Endothelial cell of umbilical vein (primary cell): ENCODE results near the gene WDR36. TPM values are rescaled to one million over a fixed set of nuclear protein-coding genes. Genes with fewer than 3 reads are reported as not detected.

Source experiments
- BruUV-seq: library from RNA; stranded (reverse); fragments of 400-500 nt; replicated peaks from 2 replicates; lab custom pipeline; 2021; lab: Mats Ljungman, UMichigan
- CTCF ChIA-PET: fragments of 300-600, 350-600 bp; sonication (Branson Sonifier 250); formaldehyde crosslinking; loops from one replicate; lab custom pipeline; 2021; ENCODE audit warnings: antibody characterized with exemption, inconsistent platforms; lab: Charles Lee
- POLR2A ChIA-PET: fragments of 300-600, 350-600 bp; sonication (Branson Sonifier 250); formaldehyde crosslinking; loops from one replicate; lab custom pipeline; 2021; ENCODE audit warnings: antibody characterized with exemption, inconsistent platforms; lab: Charles Lee
- DNase-seq: peaks from one replicate; pipeline ENCODE4 v3.0.0-alpha.2; 2011; ENCODE audit warnings: low read depth, low spot score
- FAIRE-seq: peaks from 2 replicates; lab custom pipeline; 2011; peaks lifted over from hg19 to GRCh38; lab: Jason Lieb, UNC
- H2AFZ ChIP-seq: 2 replicates; pipeline ENCODE4 v1.6.0; 2012; ENCODE audit warnings: low read depth, low read length, control low read depth, inconsistent platforms
- H3K27ac ChIP-seq: 2 replicates; pipeline ENCODE4 v1.5.1; 2011; ENCODE audit warnings: low read depth, mild to moderate bottlenecking, control low read depth, low read length, moderate library complexity; ENCODE audit not compliant: insufficient read depth
- H3K27me3 ChIP-seq, 2 experiments: 2 replicates each; pipeline versions ENCODE4 v1.6.0 to v1.6.1; 2011; ENCODE audit warnings: low read length in 2 of 2, mixed read lengths in 1 of 2; ENCODE audit not compliant: control insufficient read depth in 2 of 2, insufficient read depth in 2 of 2
- H3K36me3 ChIP-seq, 2 experiments: 2 replicates in 1 of 2; 3 replicates in 1 of 2; pipeline ENCODE4 v1.5.1; 2011; ENCODE audit warnings: low read length in 2 of 2, mild to moderate bottlenecking in 1 of 2, moderate library complexity in 1 of 2; ENCODE audit not compliant: control insufficient read depth in 2 of 2, insufficient read depth in 2 of 2; ENCODE audit errors: extremely low read depth in 1 of 2
- H3K4me1 ChIP-seq: 3 replicates; pipeline ENCODE4 v1.5.1; 2011; ENCODE audit warnings: mild to moderate bottlenecking, low read length; ENCODE audit not compliant: control insufficient read depth, insufficient read depth; ENCODE audit errors: extremely low read depth
- H3K4me2 ChIP-seq: 2 replicates; pipeline ENCODE4 v1.6.1; 2011; ENCODE audit warnings: low read length, control low read depth, mixed read lengths; ENCODE audit not compliant: insufficient read depth
- H3K4me3 ChIP-seq, 3 experiments: fragments of 200-600 bp in 1 of 3; sonication (generic), shearing (Covaris generic) in 1 of 3; replicated peaks in 1 of 3; 2 replicates each; pipeline ENCODE4 v1.5.1; 2011 to 2016; ENCODE audit warnings: control low read depth in 3 of 3, low read length in 3 of 3, mild to moderate bottlenecking in 2 of 3, inconsistent platforms in 1 of 3, low read depth in 1 of 3, moderate library complexity in 1 of 3; ENCODE audit not compliant: insufficient read depth in 1 of 3
- H3K79me2 ChIP-seq: 2 replicates; pipeline ENCODE4 v1.6.0; 2012; ENCODE audit warnings: low read length, inconsistent platforms; ENCODE audit not compliant: control insufficient read depth, insufficient read depth
- H3K9ac ChIP-seq: replicated peaks from 2 replicates; pipeline ENCODE3; 2011; ENCODE audit warnings: low read length, control low read depth; ENCODE audit not compliant: insufficient read depth; ENCODE audit errors: extremely low read depth
- H3K9me1 ChIP-seq: replicated peaks from 3 replicates; pipeline ENCODE4 v1.6.0; 2011; ENCODE audit warnings: mild to moderate bottlenecking, low read length; ENCODE audit not compliant: control insufficient read depth, insufficient read depth; ENCODE audit errors: extremely low read depth
- H3K9me3 ChIP-seq: replicated peaks from 2 replicates; pipeline ENCODE4 v1.5.1; 2012; ENCODE audit warnings: low read length, inconsistent platforms; ENCODE audit not compliant: control insufficient read depth, insufficient read depth
- H4K20me1 ChIP-seq: replicated peaks from 2 replicates; pipeline ENCODE3; 2011; ENCODE audit warnings: mild to moderate bottlenecking, low read length; ENCODE audit not compliant: control insufficient read depth, insufficient read depth; ENCODE audit errors: extremely low read depth
- CTCF ChIP-seq, 2 donors: IDR thresholded peaks; 1 replicate in 1 of 2; 2 replicates in 1 of 2; pipeline ENCODE4 v1.5.1; 2011; ENCODE audit warnings: low read length in 2 of 2, mild to moderate bottlenecking in 2 of 2, moderate library complexity in 2 of 2, control low read depth in 1 of 2, inconsistent platforms in 1 of 2, low read depth in 1 of 2; ENCODE audit not compliant: insufficient read depth in 1 of 2; ENCODE audit errors: extremely low read depth in 1 of 2
- EZH2 ChIP-seq: IDR thresholded peaks from 2 replicates; pipeline ENCODE4 v1.6.1; 2012; ENCODE audit warnings: borderline replicate concordance, low read depth, mild to moderate bottlenecking, moderate library complexity, low read length, inconsistent platforms; ENCODE audit not compliant: severe bottlenecking
- FOS ChIP-seq: IDR thresholded peaks from 2 replicates; pipeline ENCODE4 v1.6.1; 2011; ENCODE audit warnings: mild to moderate bottlenecking, low read length, moderate library complexity, borderline replicate concordance; ENCODE audit not compliant: insufficient read depth
- GATA2 ChIP-seq: IDR thresholded peaks from 2 replicates; pipeline ENCODE4 v1.7.0; 2011; ENCODE audit warnings: low read depth, mild to moderate bottlenecking, moderate library complexity, mixed read lengths, low read length; ENCODE audit not compliant: insufficient read length, insufficient read depth
- JUN ChIP-seq: IDR thresholded peaks from 2 replicates; pipeline ENCODE4 v1.6.1; 2011; ENCODE audit warnings: borderline replicate concordance, low read depth; ENCODE audit not compliant: insufficient read length, insufficient read depth
- MAX ChIP-seq: IDR thresholded peaks from 2 replicates; pipeline ENCODE4 v1.6.1; 2011; ENCODE audit not compliant: insufficient read depth, insufficient read length
- MYC ChIP-seq: IDR thresholded peaks from one replicate; pipeline ENCODE4 v1.6.1; 2011; ENCODE audit warnings: mild to moderate bottlenecking, low read depth, low read length
- POLR2A ChIP-seq: IDR thresholded peaks from 2 replicates; pipeline ENCODE4 v1.6.1; 2012; ENCODE audit warnings: low read depth, mild to moderate bottlenecking, control low read depth, low read length
- POLR2AphosphoS5 ChIP-seq: IDR thresholded peaks from 2 replicates; pipeline ENCODE4 v1.6.1; 2012; ENCODE audit warnings: low read depth, mild to moderate bottlenecking, control low read depth, low read length, moderate library complexity; ENCODE audit not compliant: insufficient read depth
- dilution Hi-C: fragments of 300-500 bp; cut with MboI; formaldehyde crosslinking; loops from one replicate; pipeline ENCODE4 v1.15.0; 2019; ENCODE audit warnings: low sequenced_read_pairs; ENCODE audit not compliant: extremely low pct_ligation_motif_present
- intact Hi-C: fragments of 100-400 bp; cut with micrococcal nuclease; formaldehyde crosslinking; loops from one replicate; pipeline ENCODE4 v1.10.0; 2022
- polyA plus RNA-seq, 4 experiments: library from polyadenylated mRNA; depleted of rRNA in 3 of 4; stranded (reverse) in 3 of 4; unstranded in 1 of 4; fragments of >200 nt; gene quantifications; 2 replicates each; pipeline versions ENCODE4 v1.2.1 to v1.2.3, GENCODE V29; 2011 to 2012; ENCODE audit warnings: missing spikeins in 1 of 4
- total RNA-seq: library from RNA; stranded (reverse); gene quantifications from 2 replicates; pipeline ENCODE4 v1.2.3, GENCODE V29; 2021

Gene WDR36
- total and polyA plus RNA-seq, 2 donors (not counting 3 experiments of a cell fraction or from before 2014, with no cell fraction given) = 10.6 to 30.2 TPM

DNA sequence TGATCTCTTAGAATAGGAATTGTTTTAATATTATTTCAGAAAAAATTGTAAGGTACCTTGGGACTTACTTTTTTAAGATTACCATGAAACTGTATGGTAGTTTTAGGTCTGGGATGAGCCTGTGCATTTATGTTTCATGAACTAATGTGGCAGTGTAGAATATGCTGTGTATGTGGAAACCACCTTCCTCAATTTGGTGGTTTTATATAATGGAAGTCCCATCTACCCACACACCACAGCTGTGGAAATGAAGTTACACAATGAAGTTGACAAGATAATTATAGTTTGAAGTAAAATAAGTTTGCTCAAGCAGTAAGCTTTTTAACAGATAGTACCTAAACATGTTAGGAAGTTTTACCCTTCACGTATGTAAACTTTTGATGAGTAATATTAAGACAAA, 24.4 kb downstream of the WDR36 start:
- Histone ChIP-seq H3K79me2 (no peaks in the 10 kb centered on the region), H4K20me1 (peaks cover 3% of the 10 kb centered on the region), H3K36me3 (peaks cover 5 to 21% of the 10 kb centered on the region in 2 experiments), H3K4me2 (no peak overlapping the region), H3K27me3 (no peaks in the 10 kb centered on the region), H3K9me3 (no peaks in the 10 kb centered on the region), H2AFZ (no peak overlapping the region), H3K27ac (no peak overlapping the region), H3K9ac (no peak overlapping the region), H3K9me1 (no peaks in the 10 kb centered on the region), H3K4me1 (no peaks in the 10 kb centered on the region), H3K4me3 (no peak overlapping the region)
- ChIA-PET CTCF (interaction anchor here (1.0 to 1.4 kb wide), 3 partner anchors 9 to 15 kb away, joined by 3 to 4 read pairs (median 3); no protein-coding TSS in a partner anchor), POLR2A (no interaction called here)
- BruUV-seq = no TSS peak
- TF ChIP-seq GATA2 = no peak
- TF ChIP-seq MYC = no peak
- TF ChIP-seq CTCF (IDR thresholded peaks at IDR 0.05; ENCODE audit: extremely low read depth in 1 of 2, insufficient read depth in 1 of 2, low read depth in 1 of 2, low read length in 2 of 2) = no peak
- no peak for TF ChIP-seq EZH2
- TF ChIP-seq MAX = no peak
- TF ChIP-seq FOS = no peak
- TF ChIP-seq POLR2A = no peak
- TF ChIP-seq JUN = no peak
- no peak for TF ChIP-seq POLR2AphosphoS5
- dilution Hi-C loops = no loop called here
- intact Hi-C loops = no loop called here
- FAIRE-seq = no peak
- no peak for DNase-seq
